Fibroblast of mammary gland (primary cell): ENCODE measurements around the gene CXCL12.

Source experiments
- DNase-seq: peaks from one replicate; pipeline ENCODE4 v3.0.0-alpha.2; 2010; ENCODE audit warnings: low read depth
- H3K4me3 ChIP-seq: 2 replicates; pipeline ENCODE4 v1.5.1; 2011; ENCODE audit warnings: low read depth, mild to moderate bottlenecking, low read length, moderate library complexity; ENCODE audit not compliant: control insufficient read depth
- CTCF ChIP-seq: conservative IDR thresholded peaks from 2 replicates; pipeline ENCODE4 v1.5.1; 2011; ENCODE audit warnings: low read depth, low read length, inconsistent platforms; ENCODE audit not compliant: control insufficient read depth, insufficient read depth

Gene CXCL12

GRCh38 chr10:44422570-44423101, 37.7 kb upstream of the CXCL12 start:
- DNase-seq: no peak
- H3K4me3 ChIP-seq: no peak overlapping the region
- TF ChIP-seq CTCF: no peak

- no peak overlapping the region for H3K4me3 ChIP-seq
- DNase-seq: no peak
- no peak for TF ChIP-seq CTCF
Observed at GRCh38 chr10:44422153-44422552, 37.3 kb upstream of the CXCL12 start.

GRCh38 chr10:44419790-44420549, 35.1 kb upstream of the CXCL12 start:
- no peak for TF ChIP-seq CTCF
- DNase-seq: no peak
- H3K4me3 ChIP-seq: no peak overlapping the region

GRCh38 chr10:44418637-44419036, 33.7 kb upstream of the CXCL12 start:
- no peak for TF ChIP-seq CTCF

GRCh38 chr10:44417761-44418160, 32.9 kb upstream of the CXCL12 start:
- no peak for DNase-seq
- no peak for TF ChIP-seq CTCF
- no peak overlapping the region for H3K4me3 ChIP-seq

More at GRCh38 chr10:44418637-44419036, 33.7 kb upstream of the CXCL12 start:
- no peak overlapping the region for H3K4me3 ChIP-seq
- DNase-seq: no peak

- no peak overlapping the region for H3K4me3 ChIP-seq
- TF ChIP-seq CTCF: no peak
- no peak for DNase-seq
Observed at GRCh38 chr10:44416936-44417335, 32.0 kb upstream of the CXCL12 start.
